Nephron progenitor cell (in vitro differentiated cells): ENCODE results near the gene SCGB1C2.
"Not testable (repeated sequence)": the region's sequence is repeated elsewhere in the genome, so short reads cannot be mapped to it uniquely, and the experiment has no call there.

Experiments
- DNase-seq: peaks from one replicate; pipeline ENCODE4 v3.0.0; 2021
- H3K27ac Mint-ChIP-seq: 2 replicates; pipeline ENCODE4 v1.8.0; 2021; ENCODE audit warnings: mild to moderate bottlenecking, moderate library complexity, mixed read lengths
- H3K27me3 Mint-ChIP-seq: 2 replicates; pipeline ENCODE4 v1.8.0; 2021; ENCODE audit warnings: mild to moderate bottlenecking, low read depth, mixed read lengths; ENCODE audit not compliant: poor library complexity
- H3K36me3 Mint-ChIP-seq: 2 replicates; pipeline ENCODE4 v1.8.0; 2021; ENCODE audit warnings: low read depth, mixed read lengths
- H3K4me1 Mint-ChIP-seq: 2 replicates; pipeline ENCODE4 v1.8.0; 2021; ENCODE audit warnings: mixed read lengths
- H3K4me3 Mint-ChIP-seq: 2 replicates; pipeline ENCODE4 v1.8.0; 2021; ENCODE audit warnings: mild to moderate bottlenecking, moderate library complexity, mixed read lengths
- H3K9me3 Mint-ChIP-seq: 2 replicates; pipeline ENCODE4 v1.8.0; 2021; ENCODE audit warnings: mild to moderate bottlenecking, moderate library complexity, mixed read lengths
- TF ChIP-seq, protein P1 (sequence below): fragments of 200-600 bp; sonication (generic); IDR thresholded peaks from 2 replicates; pipeline ENCODE4 v1.5.0; 2021; ENCODE audit warnings: antibody characterized with exemption

The SCGB1C2 gene

GRCh38 chr17:165939-166338 is 28.6 kb downstream of the SCGB1C2 start:
- peaks cover 10% of the 10 kb centered on the region for H3K27me3 Mint-ChIP-seq
- TF ChIP-seq, protein P1, sequence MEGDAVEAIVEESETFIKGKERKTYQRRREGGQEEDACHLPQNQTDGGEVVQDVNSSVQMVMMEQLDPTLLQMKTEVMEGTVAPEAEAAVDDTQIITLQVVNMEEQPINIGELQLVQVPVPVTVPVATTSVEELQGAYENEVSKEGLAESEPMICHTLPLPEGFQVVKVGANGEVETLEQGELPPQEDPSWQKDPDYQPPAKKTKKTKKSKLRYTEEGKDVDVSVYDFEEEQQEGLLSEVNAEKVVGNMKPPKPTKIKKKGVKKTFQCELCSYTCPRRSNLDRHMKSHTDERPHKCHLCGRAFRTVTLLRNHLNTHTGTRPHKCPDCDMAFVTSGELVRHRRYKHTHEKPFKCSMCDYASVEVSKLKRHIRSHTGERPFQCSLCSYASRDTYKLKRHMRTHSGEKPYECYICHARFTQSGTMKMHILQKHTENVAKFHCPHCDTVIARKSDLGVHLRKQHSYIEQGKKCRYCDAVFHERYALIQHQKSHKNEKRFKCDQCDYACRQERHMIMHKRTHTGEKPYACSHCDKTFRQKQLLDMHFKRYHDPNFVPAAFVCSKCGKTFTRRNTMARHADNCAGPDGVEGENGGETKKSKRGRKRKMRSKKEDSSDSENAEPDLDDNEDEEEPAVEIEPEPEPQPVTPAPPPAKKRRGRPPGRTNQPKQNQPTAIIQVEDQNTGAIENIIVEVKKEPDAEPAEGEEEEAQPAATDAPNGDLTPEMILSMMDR, result no peak
- H3K4me3 Mint-ChIP-seq, result no peak overlapping the region
- H3K27ac Mint-ChIP-seq, result no peak overlapping the region
- no peaks in the 10 kb centered on the region for H3K36me3 Mint-ChIP-seq
- peaks cover 17% of the 10 kb centered on the region for H3K4me1 Mint-ChIP-seq
- H3K9me3 Mint-ChIP-seq, result no peaks in the 10 kb centered on the region
- DNase-seq, result no peak

- H3K36me3 Mint-ChIP-seq, H3K4me3 Mint-ChIP-seq, H3K27ac Mint-ChIP-seq, H3K9me3 Mint-ChIP-seq, H3K27me3 Mint-ChIP-seq, DNase-seq: not testable (repeated sequence)
- peaks cover 19% of the 10 kb centered on the region for H3K4me1 Mint-ChIP-seq
Measured at GRCh38 chr17:168614-169013, 31.2 kb downstream of the SCGB1C2 start.

GRCh38 chr17:170130-170670 is 32.8 kb downstream of the SCGB1C2 start:
- TF ChIP-seq, protein P1, result no peak

DNA sequence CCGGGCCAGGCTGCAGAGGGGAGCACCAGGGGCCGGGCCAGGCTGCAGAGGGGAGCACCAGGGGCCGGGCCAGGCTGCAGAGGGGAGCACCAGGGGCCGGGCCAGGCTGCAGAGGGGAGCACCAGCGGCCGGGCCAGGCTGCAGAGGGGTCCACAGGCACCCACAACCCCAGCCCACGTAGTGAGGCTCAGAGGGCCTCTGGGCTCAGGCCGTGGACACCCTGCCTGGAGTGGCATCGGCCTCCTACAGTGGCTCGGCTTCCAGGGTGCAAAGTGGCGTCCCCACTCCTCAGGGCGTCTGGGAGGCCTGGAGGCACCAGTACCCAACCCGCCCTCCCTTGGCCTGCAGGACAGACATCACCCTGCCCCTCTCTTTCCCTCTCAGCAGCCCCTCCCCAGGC is 34.5 kb downstream of the SCGB1C2 start:
- Mint-ChIP-seq H3K27ac (no peak overlapping the region), H3K27me3 (peaks cover 2% of the 10 kb centered on the region), H3K36me3 (no peaks in the 10 kb centered on the region), H3K4me1 (peaks cover 25% of the 10 kb centered on the region), H3K9me3 (no peaks in the 10 kb centered on the region), H3K4me3 (no peak overlapping the region)
- TF ChIP-seq, protein P1, result no peak
- DNase-seq, result no peak

More at GRCh38 chr17:170130-170670, 32.8 kb downstream of the SCGB1C2 start:
- no peaks in the 10 kb centered on the region for H3K36me3 Mint-ChIP-seq
- H3K4me1 Mint-ChIP-seq, result peaks cover 20% of the 10 kb centered on the region
- H3K9me3 Mint-ChIP-seq, result no peaks in the 10 kb centered on the region
- H3K27me3 Mint-ChIP-seq, result peaks cover 2% of the 10 kb centered on the region
- no peak overlapping the region for H3K27ac Mint-ChIP-seq
- H3K4me3 Mint-ChIP-seq, result no peak overlapping the region
- no peak for DNase-seq

- peaks cover 28% of the 10 kb centered on the region for H3K4me1 Mint-ChIP-seq
Measured at GRCh38 chr17:172401-172800, 35.0 kb downstream of the SCGB1C2 start.

DNA sequence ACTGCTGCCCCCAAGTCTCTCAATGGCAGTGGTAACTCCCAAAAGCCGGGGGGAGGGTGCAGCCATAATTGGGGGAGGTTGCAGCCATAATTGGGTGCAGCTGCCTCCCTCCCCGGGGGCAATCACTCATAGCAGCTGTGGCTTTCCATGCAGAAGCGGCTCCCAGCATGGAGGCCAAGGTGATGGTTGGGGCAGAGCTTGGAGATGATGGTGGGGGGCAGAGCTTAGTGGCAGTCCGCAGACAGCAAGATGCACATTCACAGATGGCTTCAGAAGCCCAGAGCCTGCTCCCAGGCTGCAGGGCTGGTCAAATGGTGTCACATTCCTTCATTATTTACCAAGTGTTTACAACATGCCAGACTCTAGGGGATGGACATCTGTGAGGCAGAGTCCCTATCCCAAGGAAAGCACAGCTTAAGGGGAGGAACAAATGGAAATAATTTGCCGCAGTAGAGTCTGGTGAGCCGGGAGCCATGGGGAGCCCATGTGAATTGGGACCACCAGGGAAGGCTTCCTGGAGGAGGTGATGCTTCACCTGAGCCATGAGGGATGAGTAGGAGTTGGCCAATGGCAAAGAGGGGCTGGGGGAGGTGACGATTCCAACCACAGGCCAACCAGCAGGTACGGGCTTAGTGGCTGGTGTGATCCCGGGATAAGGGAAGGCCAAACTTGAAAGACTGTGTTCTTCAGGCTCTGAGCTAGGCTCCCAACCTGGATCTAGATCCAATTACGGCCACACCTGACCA is 36.0 kb downstream of the SCGB1C2 start:
- Mint-ChIP-seq H3K27me3 (peaks cover 6% of the 10 kb centered on the region), H3K4me3 (no peak overlapping the region), H3K4me1 (peaks cover 31% of the 10 kb centered on the region), H3K36me3 (no peaks in the 10 kb centered on the region), H3K27ac (no peak overlapping the region), H3K9me3 (no peaks in the 10 kb centered on the region)
- TF ChIP-seq, protein P1, result no peak
- no peak for DNase-seq

More at GRCh38 chr17:172401-172800, 35.0 kb downstream of the SCGB1C2 start:
- H3K9me3 Mint-ChIP-seq, result no peaks in the 10 kb centered on the region
- H3K27ac Mint-ChIP-seq, result no peak overlapping the region
- DNase-seq, result no peak
- peaks cover 6% of the 10 kb centered on the region for H3K27me3 Mint-ChIP-seq
- TF ChIP-seq, protein P1, result no peak
- H3K36me3 Mint-ChIP-seq, result no peaks in the 10 kb centered on the region
- H3K4me3 Mint-ChIP-seq, result no peak overlapping the region
